Parathyroid adenoma (tissue), 2 donors: ENCODE measurements around the gene NPC2.
A peak's percentile ranks its signal among the peaks of the same experiment; 100 is the strongest.

Experiments used
- H2AFZ ChIP-seq: fragments of 300-600 bp; sonication (generic); one replicate; pipeline ENCODE4 v1.7.0; 2017; ENCODE audit warnings: antibody characterized with exemption, mild to moderate bottlenecking
- H3K27ac ChIP-seq: fragments of 300-600 bp; sonication (generic); one replicate; pipeline ENCODE4 v1.7.0; 2017
- H3K27me3 ChIP-seq: fragments of 300-600 bp; sonication (generic); one replicate; pipeline ENCODE4 v1.7.0; 2017; ENCODE audit warnings: low read length; ENCODE audit not compliant: control insufficient read depth, insufficient read depth
- H3K36me3 ChIP-seq: fragments of 300-600 bp; sonication (generic); one replicate; pipeline ENCODE4 v1.7.0; 2017; ENCODE audit warnings: low read length; ENCODE audit not compliant: control insufficient read depth, insufficient read depth
- H3K4me1 ChIP-seq: fragments of 300-600 bp; sonication (generic); one replicate; pipeline ENCODE4 v1.7.0; 2017; ENCODE audit warnings: control low read depth
- H3K4me2 ChIP-seq: fragments of 300-600 bp; sonication (generic); one replicate; pipeline ENCODE4 v1.7.0; 2017; ENCODE audit warnings: low read length
- H3K4me3 ChIP-seq: fragments of 300-600 bp; sonication (generic); one replicate; pipeline ENCODE4 v1.7.0; 2017; ENCODE audit warnings: low read depth, low read length
- H3K79me2 ChIP-seq: fragments of 300-600 bp; sonication (generic); one replicate; pipeline ENCODE4 v1.7.0; 2017; ENCODE audit warnings: control low read depth
- H3K9ac ChIP-seq: fragments of 300-600 bp; sonication (generic); one replicate; pipeline ENCODE4 v1.7.0; 2017; ENCODE audit warnings: mild to moderate bottlenecking
- H3K9me3 ChIP-seq: fragments of 300-600 bp; sonication (generic); one replicate; pipeline ENCODE4 v1.7.0; 2017; ENCODE audit warnings: low read length; ENCODE audit not compliant: control insufficient read depth
- TF ChIP-seq, protein P1 (sequence below): fragments of 300-600 bp; sonication (generic); IDR thresholded peaks from one replicate; pipeline ENCODE4 v1.7.0; 2017; ENCODE audit warnings: antibody characterized with exemption, mild to moderate bottlenecking
- donor health status: primary hyperparathyroidism.

NPC2 gene

DNA sequence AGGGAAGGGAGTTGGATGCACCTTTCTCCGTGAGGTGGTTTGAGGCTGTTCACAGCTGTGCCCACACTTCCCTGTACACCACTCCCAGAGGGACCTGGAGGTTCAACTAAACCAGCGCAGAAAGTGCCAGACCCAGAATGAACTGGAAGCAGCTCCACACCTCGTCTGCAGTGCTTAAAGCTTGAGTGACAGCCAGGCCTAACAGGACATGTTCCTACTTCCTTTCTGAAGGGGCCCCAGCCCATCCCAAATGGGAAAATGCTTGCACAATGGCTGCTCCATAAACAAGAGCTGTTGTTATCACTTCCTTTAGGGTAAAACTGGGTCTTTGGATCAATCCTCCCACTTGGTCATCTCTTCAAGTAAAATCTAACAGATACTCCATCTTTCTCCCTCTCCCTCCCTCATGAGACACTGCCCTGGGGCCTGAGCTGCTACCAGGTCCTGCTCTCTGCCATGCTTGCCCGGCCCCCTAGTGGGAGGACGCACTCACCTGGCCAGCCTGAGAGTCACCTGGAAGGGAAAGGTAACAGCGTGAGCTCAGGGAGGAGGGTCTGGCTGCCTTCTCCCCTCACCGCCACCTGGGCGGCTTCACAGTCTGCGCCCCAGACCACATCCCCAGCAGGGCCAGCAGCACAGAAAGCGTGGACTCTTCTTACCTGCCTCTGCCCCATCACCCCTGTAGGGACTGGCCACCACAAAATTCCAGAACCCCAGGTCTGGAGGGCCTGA is 33.9 kb upstream of the NPC2 start:
- Histone ChIP-seq H3K9me3 (no peaks in the 10 kb centered on the region), H2AFZ (no peak overlapping the region), H3K79me2 (no peaks in the 10 kb centered on the region), H3K9ac (no peak overlapping the region), H3K4me1 (peaks cover 4% of the 10 kb centered on the region), H3K27ac (no peak overlapping the region), H3K36me3 (no peaks in the 10 kb centered on the region), H3K27me3 (no peaks in the 10 kb centered on the region), H3K4me2 (no peak overlapping the region), H3K4me3 (no peak overlapping the region)
- TF ChIP-seq, protein P1, sequence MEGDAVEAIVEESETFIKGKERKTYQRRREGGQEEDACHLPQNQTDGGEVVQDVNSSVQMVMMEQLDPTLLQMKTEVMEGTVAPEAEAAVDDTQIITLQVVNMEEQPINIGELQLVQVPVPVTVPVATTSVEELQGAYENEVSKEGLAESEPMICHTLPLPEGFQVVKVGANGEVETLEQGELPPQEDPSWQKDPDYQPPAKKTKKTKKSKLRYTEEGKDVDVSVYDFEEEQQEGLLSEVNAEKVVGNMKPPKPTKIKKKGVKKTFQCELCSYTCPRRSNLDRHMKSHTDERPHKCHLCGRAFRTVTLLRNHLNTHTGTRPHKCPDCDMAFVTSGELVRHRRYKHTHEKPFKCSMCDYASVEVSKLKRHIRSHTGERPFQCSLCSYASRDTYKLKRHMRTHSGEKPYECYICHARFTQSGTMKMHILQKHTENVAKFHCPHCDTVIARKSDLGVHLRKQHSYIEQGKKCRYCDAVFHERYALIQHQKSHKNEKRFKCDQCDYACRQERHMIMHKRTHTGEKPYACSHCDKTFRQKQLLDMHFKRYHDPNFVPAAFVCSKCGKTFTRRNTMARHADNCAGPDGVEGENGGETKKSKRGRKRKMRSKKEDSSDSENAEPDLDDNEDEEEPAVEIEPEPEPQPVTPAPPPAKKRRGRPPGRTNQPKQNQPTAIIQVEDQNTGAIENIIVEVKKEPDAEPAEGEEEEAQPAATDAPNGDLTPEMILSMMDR = no peak

DNA sequence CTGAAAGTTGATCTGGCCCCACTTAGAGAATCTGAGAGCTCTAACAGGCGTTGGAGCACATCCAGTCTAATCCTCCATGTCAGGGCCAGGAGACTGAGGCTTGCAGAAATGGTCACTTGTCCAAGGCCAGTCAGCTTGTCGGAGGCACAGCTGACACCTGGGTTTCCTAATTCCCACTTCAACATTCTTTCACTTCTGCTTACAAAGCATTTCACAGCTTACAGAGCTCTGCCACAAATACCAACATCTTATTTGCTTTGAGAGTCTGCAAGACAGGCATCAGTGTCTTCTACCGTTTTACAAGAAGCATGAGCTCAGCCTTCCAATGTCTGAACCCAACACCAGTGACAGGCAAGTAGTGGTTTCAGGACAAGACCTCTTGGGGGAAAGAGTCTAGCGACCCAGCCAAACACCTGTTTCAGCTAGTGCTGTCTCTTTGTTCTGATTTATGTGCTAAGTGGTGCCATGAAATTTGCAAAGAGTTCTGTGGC is 32.3 kb upstream of the NPC2 start:
- H2AFZ ChIP-seq = peak overlapping the region; percentile 51
- no peaks in the 10 kb centered on the region for H3K36me3 ChIP-seq
- H3K27ac ChIP-seq = no peak overlapping the region
- no peak overlapping the region for H3K9ac ChIP-seq
- H3K4me1 ChIP-seq = peaks cover 4% of the 10 kb centered on the region
- no peaks in the 10 kb centered on the region for H3K9me3 ChIP-seq
- TF ChIP-seq, protein P1 = no peak
- no peak overlapping the region for H3K4me2 ChIP-seq
- no peaks in the 10 kb centered on the region for H3K79me2 ChIP-seq
- H3K27me3 ChIP-seq = no peaks in the 10 kb centered on the region
- no peak overlapping the region for H3K4me3 ChIP-seq

DNA sequence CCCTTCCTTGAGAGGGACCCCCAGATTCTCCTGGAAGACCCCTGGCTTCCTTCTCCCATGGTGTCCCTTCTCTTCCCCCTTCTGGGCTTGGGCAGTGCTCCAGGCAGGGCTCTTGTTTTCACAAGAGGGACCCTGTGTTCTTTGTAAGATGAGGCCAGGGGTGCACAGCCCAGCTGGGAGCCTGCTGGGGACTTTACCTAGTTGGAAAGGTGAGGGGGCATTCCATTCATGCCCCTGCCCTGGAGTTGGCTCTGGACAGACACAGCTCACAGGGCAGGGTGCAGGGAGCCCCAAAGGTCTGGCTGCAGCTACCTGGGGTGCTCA is 31.7 kb upstream of the NPC2 start:
- peaks cover 4% of the 10 kb centered on the region for H3K4me1 ChIP-seq

DNA sequence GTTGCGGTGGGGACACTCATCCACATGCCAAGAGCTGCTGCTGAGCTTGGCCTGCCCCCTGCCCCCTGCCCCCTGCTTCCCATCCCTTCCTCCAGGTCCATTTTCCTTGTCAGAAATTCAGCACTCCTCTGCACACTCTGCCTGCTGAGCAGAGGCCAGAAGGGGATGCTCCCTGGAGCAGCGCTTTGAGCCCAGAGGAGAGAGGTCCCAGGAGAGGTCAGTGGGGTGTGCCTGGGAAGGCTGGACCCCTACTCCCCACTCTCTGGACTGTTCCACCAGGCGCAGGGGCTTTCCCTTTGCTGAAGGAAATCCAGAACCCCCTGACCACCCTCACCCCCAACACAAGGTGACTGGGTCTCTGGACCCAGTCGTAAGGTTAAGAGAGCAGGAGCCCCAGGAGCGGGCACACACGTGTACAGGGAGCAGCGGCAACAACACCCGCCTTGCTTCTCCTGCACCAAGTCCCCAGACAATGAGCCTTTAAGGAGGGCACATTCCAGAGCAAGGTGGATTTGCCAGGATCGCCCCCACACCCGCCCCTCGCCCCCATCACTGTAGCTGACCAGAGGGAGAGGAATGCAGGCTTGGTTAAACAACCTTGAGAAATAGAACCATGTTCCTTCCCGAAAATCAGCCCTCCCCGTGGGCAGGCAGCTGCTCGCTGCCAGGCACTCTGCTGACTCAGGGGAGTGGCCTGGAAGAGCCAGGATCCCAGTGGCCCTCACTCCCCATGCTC is 31.1 kb upstream of the NPC2 start:
- Histone ChIP-seq H3K9ac (no peak overlapping the region), H3K27ac (no peak overlapping the region), H3K4me2 (no peak overlapping the region), H2AFZ (no peak overlapping the region), H3K9me3 (no peaks in the 10 kb centered on the region), H3K4me3 (no peak overlapping the region), H3K4me1 (peaks cover 4% of the 10 kb centered on the region), H3K79me2 (no peaks in the 10 kb centered on the region), H3K27me3 (no peaks in the 10 kb centered on the region), H3K36me3 (no peaks in the 10 kb centered on the region)
- TF ChIP-seq, protein P1 = no peak

More for the DNA sequence above, 31.7 kb upstream of the NPC2 start:
- H3K4me2 ChIP-seq = no peak overlapping the region
- H3K9ac ChIP-seq = no peak overlapping the region
- H3K36me3 ChIP-seq = no peaks in the 10 kb centered on the region
- no peak overlapping the region for H3K27ac ChIP-seq
- TF ChIP-seq, protein P1 = no peak
- H3K79me2 ChIP-seq = no peaks in the 10 kb centered on the region
- no peaks in the 10 kb centered on the region for H3K27me3 ChIP-seq
- H2AFZ ChIP-seq = no peak overlapping the region
- H3K4me3 ChIP-seq = no peak overlapping the region
- H3K9me3 ChIP-seq = no peaks in the 10 kb centered on the region
